Measurements from ENCODE around the gene CNST. TPM values are rescaled to one million over a fixed set of nuclear protein-coding genes. Genes with fewer than 3 reads are reported as not detected.

The CNST gene
- total and polyA plus RNA-seq, 9 donors, result 8.7 to 31.2 (median 22.4) TPM

DNA sequence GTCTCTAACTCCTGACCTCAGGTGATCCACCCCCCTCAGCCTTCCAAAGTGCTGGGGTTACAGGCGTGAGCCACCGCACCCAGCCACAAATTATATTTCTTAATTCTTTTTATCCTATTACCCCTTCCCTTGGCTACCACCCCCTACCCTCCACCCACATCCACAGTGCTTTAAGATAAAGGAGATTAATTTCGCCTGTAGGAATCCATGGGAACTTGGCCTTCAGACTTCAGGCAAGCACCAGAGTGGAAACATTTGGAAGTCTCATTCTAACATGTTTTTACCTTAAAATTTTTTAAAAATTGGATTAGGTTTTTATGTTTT, 10.4 kb downstream of the CNST start:
- Histone ChIP-seq H3K36me3 (no peaks in the 10 kb centered on the region), H3K4me1 (ENCODE audit: insufficient read depth) (peaks cover 12% of the 10 kb centered on the region), H3K4me3 (no peak overlapping the region), H3K9me3 (no peaks in the 10 kb centered on the region), H3K27me3 (no peaks in the 10 kb centered on the region), H3K27ac (no peak overlapping the region)
- TF ChIP-seq, protein P1, sequence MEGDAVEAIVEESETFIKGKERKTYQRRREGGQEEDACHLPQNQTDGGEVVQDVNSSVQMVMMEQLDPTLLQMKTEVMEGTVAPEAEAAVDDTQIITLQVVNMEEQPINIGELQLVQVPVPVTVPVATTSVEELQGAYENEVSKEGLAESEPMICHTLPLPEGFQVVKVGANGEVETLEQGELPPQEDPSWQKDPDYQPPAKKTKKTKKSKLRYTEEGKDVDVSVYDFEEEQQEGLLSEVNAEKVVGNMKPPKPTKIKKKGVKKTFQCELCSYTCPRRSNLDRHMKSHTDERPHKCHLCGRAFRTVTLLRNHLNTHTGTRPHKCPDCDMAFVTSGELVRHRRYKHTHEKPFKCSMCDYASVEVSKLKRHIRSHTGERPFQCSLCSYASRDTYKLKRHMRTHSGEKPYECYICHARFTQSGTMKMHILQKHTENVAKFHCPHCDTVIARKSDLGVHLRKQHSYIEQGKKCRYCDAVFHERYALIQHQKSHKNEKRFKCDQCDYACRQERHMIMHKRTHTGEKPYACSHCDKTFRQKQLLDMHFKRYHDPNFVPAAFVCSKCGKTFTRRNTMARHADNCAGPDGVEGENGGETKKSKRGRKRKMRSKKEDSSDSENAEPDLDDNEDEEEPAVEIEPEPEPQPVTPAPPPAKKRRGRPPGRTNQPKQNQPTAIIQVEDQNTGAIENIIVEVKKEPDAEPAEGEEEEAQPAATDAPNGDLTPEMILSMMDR (IDR thresholded peaks at IDR 0.05), result no peak
- no peak for TF ChIP-seq POLR2A (IDR thresholded peaks at IDR 0.05)
- no peak for TF ChIP-seq EP300 (IDR thresholded peaks at IDR 0.05)
- WGBS, 3 donors, result 70 to 74% (median 71%) methylated on average over 3 of the region's 3 CpGs
- intact Hi-C loops (cut with DNase I), result loop anchor here in 1 of 4 donors (5.0 kb wide), 1 partner anchor 631 kb away; no protein-coding TSS in a partner anchor
- no peak for DNase-seq

DNA sequence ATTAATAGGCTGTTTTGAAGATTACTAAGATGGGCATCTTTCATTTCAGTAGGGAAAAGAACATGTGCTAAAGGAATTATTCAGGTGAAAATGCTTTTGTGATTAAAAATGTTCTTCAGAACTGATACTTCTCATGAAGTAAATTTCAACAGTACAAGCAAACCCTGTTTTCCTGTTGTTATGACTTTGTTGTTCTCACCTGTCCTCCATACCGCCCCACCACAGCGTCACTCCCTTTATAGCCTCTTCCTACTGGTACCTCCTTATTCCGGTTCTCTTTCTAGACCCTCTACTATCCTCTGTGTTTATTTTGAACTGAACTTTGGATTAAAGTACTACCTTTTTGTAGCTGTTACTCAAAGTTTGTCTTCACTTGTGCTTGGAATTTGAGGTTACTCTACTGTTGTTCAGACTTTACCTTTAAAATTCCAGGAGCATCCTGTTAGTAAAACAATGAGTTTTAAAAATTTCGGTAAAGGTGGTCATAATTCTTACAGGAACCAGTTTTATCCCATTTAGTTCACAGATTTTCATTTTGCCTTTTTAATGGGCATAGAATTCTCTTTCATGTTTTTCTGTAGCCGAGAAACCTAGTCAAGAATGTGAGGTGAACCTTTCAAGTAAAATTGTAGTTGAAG, 10.9 kb downstream of the CNST start:
- intact Hi-C loops (cut with DNase I), result loop anchor here in 1 of 4 donors (5.0 kb wide), 1 partner anchor 630 kb away; no protein-coding TSS in a partner anchor
- DNase-seq, result no peak
- 50 to 68% (median 52%) methylated on average over 5 of the region's 5 CpGs for WGBS, 3 donors
- no peak overlapping the region for H3K27ac ChIP-seq
- no peaks in the 10 kb centered on the region for H3K27me3 ChIP-seq
- no peaks in the 10 kb centered on the region for H3K36me3 ChIP-seq
- peaks cover 13% of the 10 kb centered on the region for H3K4me1 ChIP-seq (ENCODE audit: insufficient read depth)
- TF ChIP-seq, protein P1 (IDR thresholded peaks at IDR 0.05), result no peak
- no peak for TF ChIP-seq POLR2A (IDR thresholded peaks at IDR 0.05)
- no peak for TF ChIP-seq EP300 (IDR thresholded peaks at IDR 0.05)
- no peaks in the 10 kb centered on the region for H3K9me3 ChIP-seq
- H3K4me3 ChIP-seq, result no peak overlapping the region

DNA sequence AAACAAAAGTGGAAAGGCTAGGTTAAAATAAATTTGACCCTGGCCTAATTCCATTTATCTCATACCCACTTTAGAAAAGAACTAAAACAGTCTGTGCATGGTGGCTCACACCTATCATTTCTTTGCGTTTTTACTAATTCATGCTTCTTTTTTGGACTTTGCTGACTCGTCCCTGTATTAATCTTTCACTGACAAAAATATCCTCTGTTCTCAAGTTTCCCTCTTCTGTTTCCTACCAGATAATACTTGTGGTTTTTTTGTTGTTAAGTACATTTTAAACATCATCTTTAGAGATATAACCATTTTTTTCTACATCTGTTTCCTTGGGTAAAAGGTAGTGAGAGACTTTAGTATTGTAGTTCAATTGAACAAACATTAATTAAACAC, 11.5 kb downstream of the CNST start:
- no peak overlapping the region for H3K4me3 ChIP-seq
- TF ChIP-seq EP300 (IDR thresholded peaks at IDR 0.05) (no peak), POLR2A (IDR thresholded peaks at IDR 0.05) (no peak)
- TF ChIP-seq, protein P1 (IDR thresholded peaks at IDR 0.05), result no peak
- no peaks in the 10 kb centered on the region for H3K9me3 ChIP-seq
- no peaks in the 10 kb centered on the region for H3K27me3 ChIP-seq
- peaks cover 18% of the 10 kb centered on the region for H3K4me1 ChIP-seq (ENCODE audit: insufficient read depth)
- no peak for DNase-seq
- intact Hi-C loops (cut with DNase I), result loop anchor here in 1 of 4 donors (5.0 kb wide), 1 partner anchor 630 kb away; no protein-coding TSS in a partner anchor
- WGBS, 3 donors, result 4 to 19% (median 5%) methylated on average over 2 of the region's 2 CpGs
- no peaks in the 10 kb centered on the region for H3K36me3 ChIP-seq
- no peak overlapping the region for H3K27ac ChIP-seq

DNA sequence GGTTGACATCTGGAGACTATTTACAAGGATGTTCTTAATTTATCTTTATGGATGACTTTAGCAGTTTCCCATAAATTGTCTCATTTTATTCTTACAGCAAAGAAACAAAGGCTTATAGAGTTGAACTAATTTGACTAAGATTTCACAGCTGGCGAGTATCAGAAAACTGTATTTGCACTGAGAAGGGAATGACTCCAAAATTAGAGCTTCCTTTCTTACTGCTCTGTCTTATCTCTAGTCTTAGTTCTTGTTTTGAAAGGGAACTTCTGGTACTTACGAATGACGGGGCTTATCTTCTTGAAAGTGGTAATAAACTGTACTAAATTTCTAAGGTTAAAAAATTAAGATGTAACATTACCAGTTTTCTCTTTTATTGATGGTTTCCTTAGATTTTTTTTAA, 13.6 kb downstream of the CNST start:
- Histone ChIP-seq H3K4me3 (no peak overlapping the region), H3K27ac (peak overlapping the region in 1 of 2 donors; percentile 30), H3K27me3 (no peaks in the 10 kb centered on the region), H3K36me3 (no peaks in the 10 kb centered on the region), H3K4me1 (ENCODE audit: insufficient read depth) (peaks cover 27% of the 10 kb centered on the region), H3K9me3 (no peaks in the 10 kb centered on the region)
- TF ChIP-seq EP300 (IDR thresholded peaks at IDR 0.05) (no peak), POLR2A (IDR thresholded peaks at IDR 0.05) (no peak)
- 3 to 11% (median 6%) methylated on average over 3 of the region's 3 CpGs for WGBS, 3 donors
- intact Hi-C loops (cut with DNase I), result loop anchor here in 1 of 4 donors (5.0 kb wide), 1 partner anchor 627 kb away; no protein-coding TSS in a partner anchor
- DNase-seq, result no peak
